HUDEP-2 (cell line): ENCODE data around the gene CUBN.

ENCODE experiments used
- DNase-seq, 76 experiments: peaks; one replicate each; lab custom pipeline; 2025; ENCODE audit not compliant: unreplicated experiment in 76 of 76; lab: John Stamatoyannopoulos, UW

Gene CUBN

GRCh38 chr10:17049195-17049594, 80.4 kb downstream of the CUBN start:
- DNase-seq, result no peak

GRCh38 chr10:17047908-17048307, 81.7 kb downstream of the CUBN start:
- DNase-seq, result no peak

- DNase-seq, result no peak
Observed at GRCh38 chr10:17046989-17047388, 82.6 kb downstream of the CUBN start.

GRCh38 chr10:17043586-17043985, 86.0 kb downstream of the CUBN start:
- DNase-seq, result no peak

GRCh38 chr10:17041626-17042520, 87.7 kb downstream of the CUBN start:
- DNase-seq, result no peak

GRCh38 chr10:17038627-17039026, 91.0 kb downstream of the CUBN start:
- no peak for DNase-seq

GRCh38 chr10:17037910-17038309, 91.7 kb downstream of the CUBN start:
- DNase-seq, result no peak

- no peak for DNase-seq
Observed at GRCh38 chr10:17035446-17035845, 94.2 kb downstream of the CUBN start.

GRCh38 chr10:17033529-17034260, 95.9 kb downstream of the CUBN start:
- no peak for DNase-seq

- no peak for DNase-seq
Observed at GRCh38 chr10:17031637-17032635, 97.7 kb downstream of the CUBN start.

GRCh38 chr10:17029581-17030271, 99.9 kb downstream of the CUBN start:
- DNase-seq, result peak in 30 of 76 experiments; percentile 1 to 51 (median 10)

GRCh38 chr10:17029239-17029580, 100.4 kb downstream of the CUBN start:
- no peak for DNase-seq

GRCh38 chr10:17028798-17029197, 100.8 kb downstream of the CUBN start:
- no peak for DNase-seq

- no peak for DNase-seq
Observed at GRCh38 chr10:17026686-17027485, 102.7 kb downstream of the CUBN start.

- peak in 1 of 76 experiments; percentile 5 for DNase-seq
Observed at GRCh38 chr10:17025444-17026295, 103.9 kb downstream of the CUBN start.

- no peak for DNase-seq
Observed at GRCh38 chr10:17024461-17024860, 105.2 kb downstream of the CUBN start.

GRCh38 chr10:17023386-17024298, 106.0 kb downstream of the CUBN start:
- peak in 16 of 76 experiments; percentile 4 to 44 (median 13) for DNase-seq
